ENCODE results near the gene NDUFS2.

DNA sequence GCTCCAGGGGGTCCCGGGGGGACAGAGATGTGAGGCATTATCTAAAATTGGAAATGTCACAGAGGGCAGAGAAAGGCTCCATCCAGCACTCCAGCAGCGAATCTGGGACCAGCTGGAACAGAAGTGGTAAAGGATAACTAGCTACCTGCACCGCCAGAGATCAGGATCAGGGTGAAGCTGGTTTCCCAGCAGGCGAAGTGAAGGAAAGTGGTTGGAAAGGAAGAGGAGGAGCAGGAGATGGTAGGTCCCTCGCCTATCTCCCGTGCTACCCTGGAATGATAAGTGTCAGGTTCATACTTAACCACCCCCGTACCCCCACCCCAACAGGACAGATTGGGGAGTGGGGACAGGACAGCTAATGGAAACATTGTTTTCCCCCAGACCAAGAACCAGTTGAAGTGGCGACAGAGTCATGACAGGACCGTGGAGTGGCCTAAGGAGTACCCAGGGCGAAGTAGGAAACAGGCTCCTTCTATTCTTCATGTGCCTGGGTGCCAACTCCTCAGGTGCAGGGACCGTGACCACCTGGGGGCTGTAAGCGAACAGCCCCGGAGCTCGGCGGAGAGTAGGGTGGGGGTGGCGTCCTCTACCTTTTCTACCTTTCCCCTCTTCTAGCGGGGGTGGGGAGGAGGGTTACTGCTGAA, 25.6 kb upstream of the NDUFS2 start:
- TF ChIP-seq POLR2A (IDR thresholded peaks at IDR 0.05; ENCODE audit: low read length) (no peak), GATA1 (IDR thresholded peaks at IDR 0.05; ENCODE audit: low read depth, low read length) (no peak)

Measured in erythroblast (primary cell).